ENCODE results near the gene PLPP1. TPM values are rescaled to one million over a fixed set of nuclear protein-coding genes. Genes with fewer than 3 reads are reported as not detected.

Gene PLPP1
- total RNA-seq, 2 experiments from 2014 or later, result 6.7 to 7.2 TPM

GRCh38 chr5:55485073-55485472 is 49.7 kb downstream of the PLPP1 start:
- Mint-ChIP-seq H3K27me3 (no peaks in the 10 kb centered on the region), H3K4me1 (ENCODE audit: low read depth) (peaks cover 11% of the 10 kb centered on the region), H3K9me3 (no peaks in the 10 kb centered on the region), H3K36me3 (peaks cover 2% of the 10 kb centered on the region), H3K4me3 (no peak overlapping the region), H3K27ac (no peak overlapping the region)
- POLR2A ChIA-PET, result no interaction called here
- intact Hi-C loops (cut with micrococcal nuclease), result no loop called here
- no peak for DNase-seq
- CTCF ChIA-PET, result no interaction called here

- no peaks in the 10 kb centered on the region for H3K27me3 Mint-ChIP-seq
- H3K27ac Mint-ChIP-seq, result no peak overlapping the region
- intact Hi-C loops (cut with micrococcal nuclease), result no loop called here
- H3K4me3 Mint-ChIP-seq, result no peak overlapping the region
- ChIA-PET POLR2A (no interaction called here), CTCF (no interaction called here)
- H3K36me3 Mint-ChIP-seq, result peaks cover 2% of the 10 kb centered on the region
- DNase-seq, result no peak
- no peaks in the 10 kb centered on the region for H3K9me3 Mint-ChIP-seq
- peaks cover 15% of the 10 kb centered on the region for H3K4me1 Mint-ChIP-seq (ENCODE audit: low read depth)
Observed at GRCh38 chr5:55484531-55484930, 50.2 kb downstream of the PLPP1 start.

GRCh38 chr5:55483885-55484284 is 50.9 kb downstream of the PLPP1 start:
- intact Hi-C loops (cut with micrococcal nuclease), result no loop called here
- POLR2A ChIA-PET, result no interaction called here
- H3K36me3 Mint-ChIP-seq, result peaks cover 2% of the 10 kb centered on the region
- no peaks in the 10 kb centered on the region for H3K9me3 Mint-ChIP-seq
- H3K27me3 Mint-ChIP-seq, result no peaks in the 10 kb centered on the region
- H3K4me3 Mint-ChIP-seq, result no peak overlapping the region
- peaks cover 18% of the 10 kb centered on the region for H3K4me1 Mint-ChIP-seq (ENCODE audit: low read depth)
- H3K27ac Mint-ChIP-seq, result no peak overlapping the region
- CTCF ChIA-PET, result no interaction called here
- no peak for DNase-seq

DNA sequence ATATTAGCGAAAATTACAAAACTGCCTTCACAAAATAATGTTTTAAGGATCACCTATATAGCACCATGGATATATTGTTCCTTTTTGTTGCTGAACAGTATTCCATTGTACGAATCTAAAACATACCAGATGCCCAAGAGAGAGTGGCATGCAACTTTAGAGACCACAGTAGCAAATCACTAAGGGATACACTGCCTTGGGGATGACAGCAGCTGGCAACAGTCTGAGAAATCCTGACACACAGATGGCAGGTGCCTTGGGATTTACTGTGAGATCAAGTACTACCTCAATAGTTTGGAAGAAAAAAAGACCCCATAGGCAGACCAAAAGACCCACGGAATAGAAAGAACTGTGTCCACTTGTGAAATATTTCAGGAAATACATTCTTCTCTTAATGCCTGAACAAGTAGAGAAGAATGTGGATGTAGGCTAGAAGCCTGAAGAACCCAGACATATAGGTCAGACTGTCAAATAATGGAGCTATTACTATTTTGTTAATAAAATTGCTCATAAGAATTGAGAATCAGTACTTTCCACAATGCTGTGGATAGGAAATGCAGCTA is 53.4 kb downstream of the PLPP1 start:
- no peak overlapping the region for H3K4me3 Mint-ChIP-seq
- H3K27me3 Mint-ChIP-seq, result no peaks in the 10 kb centered on the region
- no peaks in the 10 kb centered on the region for H3K9me3 Mint-ChIP-seq
- ChIA-PET CTCF (no interaction called here), POLR2A (no interaction called here)
- peaks cover 2% of the 10 kb centered on the region for H3K36me3 Mint-ChIP-seq
- H3K4me1 Mint-ChIP-seq (ENCODE audit: low read depth), result peaks cover 18% of the 10 kb centered on the region
- no peak overlapping the region for H3K27ac Mint-ChIP-seq
- no peak for DNase-seq
- intact Hi-C loops (cut with micrococcal nuclease), result no loop called here

- no peaks in the 10 kb centered on the region for H3K27me3 Mint-ChIP-seq
- no peak for DNase-seq
- H3K9me3 Mint-ChIP-seq, result no peaks in the 10 kb centered on the region
- POLR2A ChIA-PET, result no interaction called here
- no peak overlapping the region for H3K4me3 Mint-ChIP-seq
- intact Hi-C loops (cut with micrococcal nuclease), result no loop called here
- peaks cover 2% of the 10 kb centered on the region for H3K36me3 Mint-ChIP-seq
- H3K27ac Mint-ChIP-seq, result no peak overlapping the region
- peaks cover 18% of the 10 kb centered on the region for H3K4me1 Mint-ChIP-seq (ENCODE audit: low read depth)
- CTCF ChIA-PET, result no interaction called here
Observed at GRCh38 chr5:55480781-55481180, 54.0 kb downstream of the PLPP1 start.

DNA sequence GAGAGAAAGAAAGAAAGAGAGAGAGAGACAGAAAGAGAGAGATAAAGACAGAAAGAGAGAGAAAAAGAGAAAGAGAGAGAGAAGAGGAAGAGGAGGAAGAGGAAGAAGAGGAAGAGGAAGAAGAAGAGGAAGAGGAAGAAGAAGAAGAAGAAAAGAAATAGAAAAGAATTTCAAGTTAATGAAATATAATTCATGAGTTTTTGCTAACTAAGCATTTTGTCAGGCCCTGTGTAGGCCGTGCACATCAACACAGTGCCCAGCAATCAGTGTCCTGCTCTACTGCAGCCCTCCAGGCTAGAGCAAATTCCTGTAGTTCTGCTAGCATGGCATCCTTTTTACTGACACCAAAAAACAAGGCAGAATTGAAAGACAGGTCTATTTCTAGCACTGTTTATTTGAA is 62.1 kb downstream of the PLPP1 start:
- Mint-ChIP-seq H3K27me3 (no peaks in the 10 kb centered on the region), H3K9me3 (no peaks in the 10 kb centered on the region), H3K36me3 (peaks cover 1% of the 10 kb centered on the region), H3K27ac (no peak overlapping the region), H3K4me3 (no peak overlapping the region), H3K4me1 (ENCODE audit: low read depth) (peaks cover 5% of the 10 kb centered on the region)
- ChIA-PET POLR2A (no interaction called here), CTCF (no interaction called here)
- intact Hi-C loops (cut with micrococcal nuclease), result no loop called here
- no peak for DNase-seq

- POLR2A ChIA-PET, result no interaction called here
- H3K9me3 Mint-ChIP-seq, result no peaks in the 10 kb centered on the region
Observed at GRCh38 chr5:55471468-55471867, 63.3 kb downstream of the PLPP1 start.

GRCh38 chr5:55470282-55470681 is 64.5 kb downstream of the PLPP1 start:
- Mint-ChIP-seq H3K9me3 (no peaks in the 10 kb centered on the region), H3K27ac (no peak overlapping the region), H3K4me3 (no peak overlapping the region), H3K4me1 (ENCODE audit: low read depth) (peaks cover 5% of the 10 kb centered on the region), H3K36me3 (peaks cover 6% of the 10 kb centered on the region), H3K27me3 (no peaks in the 10 kb centered on the region)
- DNase-seq, result no peak
- ChIA-PET CTCF (interaction anchor here (0.8 kb wide), 1 partner anchor 222 kb away, joined by 3 read pairs; no protein-coding TSS in a partner anchor), POLR2A (no interaction called here)
- intact Hi-C loops (cut with micrococcal nuclease), result no loop called here

More at GRCh38 chr5:55471468-55471867, 63.3 kb downstream of the PLPP1 start:
- intact Hi-C loops (cut with micrococcal nuclease), result no loop called here
- CTCF ChIA-PET, result no interaction called here
- Mint-ChIP-seq H3K4me1 (ENCODE audit: low read depth) (peaks cover 5% of the 10 kb centered on the region), H3K36me3 (peaks cover 4% of the 10 kb centered on the region), H3K27me3 (no peaks in the 10 kb centered on the region), H3K27ac (no peak overlapping the region), H3K4me3 (no peak overlapping the region)
- DNase-seq, result no peak

DNA sequence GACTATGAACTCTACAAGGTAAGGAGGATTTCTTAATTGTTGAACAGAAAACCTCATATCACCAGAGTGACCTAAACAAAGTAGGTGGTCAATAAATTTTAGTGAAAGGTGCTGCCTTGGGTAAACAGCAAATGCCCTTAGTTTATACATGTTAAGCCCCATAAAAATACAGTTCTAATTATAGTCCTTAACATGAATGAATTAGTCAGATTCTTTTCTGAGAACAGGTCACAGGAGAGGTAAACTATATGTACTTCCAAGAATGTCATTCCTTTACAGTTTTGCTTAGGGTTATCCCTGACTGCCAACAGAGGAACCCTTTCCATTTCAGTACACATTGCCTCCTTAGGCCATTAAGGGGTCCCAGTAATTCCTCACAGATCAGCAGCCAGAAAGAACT is 64.9 kb downstream of the PLPP1 start:
- no peaks in the 10 kb centered on the region for H3K27me3 Mint-ChIP-seq
- CTCF ChIA-PET, result interaction anchor here (0.8 kb wide), 1 partner anchor 222 kb away, joined by 3 read pairs; no protein-coding TSS in a partner anchor
- H3K4me1 Mint-ChIP-seq (ENCODE audit: low read depth), result peaks cover 5% of the 10 kb centered on the region
- no peak overlapping the region for H3K27ac Mint-ChIP-seq
- DNase-seq, result no peak
- no peaks in the 10 kb centered on the region for H3K9me3 Mint-ChIP-seq
- H3K4me3 Mint-ChIP-seq, result no peak overlapping the region
- POLR2A ChIA-PET, result no interaction called here
- intact Hi-C loops (cut with micrococcal nuclease), result no loop called here
- H3K36me3 Mint-ChIP-seq, result peaks cover 6% of the 10 kb centered on the region

- ChIA-PET CTCF (interaction anchor here (1.3 kb wide), 1 partner anchor 9 kb away, joined by 3 read pairs; no protein-coding TSS in a partner anchor), POLR2A (no interaction called here)
- H3K27ac Mint-ChIP-seq, result no peak overlapping the region
- H3K4me1 Mint-ChIP-seq (ENCODE audit: low read depth), result peaks cover 5% of the 10 kb centered on the region
- intact Hi-C loops (cut with micrococcal nuclease), result no loop called here
- H3K4me3 Mint-ChIP-seq, result no peak overlapping the region
- H3K9me3 Mint-ChIP-seq, result no peaks in the 10 kb centered on the region
- H3K36me3 Mint-ChIP-seq, result peaks cover 6% of the 10 kb centered on the region
- H3K27me3 Mint-ChIP-seq, result no peaks in the 10 kb centered on the region
- DNase-seq, result no peak
Observed at GRCh38 chr5:55467862-55468551, 66.8 kb downstream of the PLPP1 start.

DNA sequence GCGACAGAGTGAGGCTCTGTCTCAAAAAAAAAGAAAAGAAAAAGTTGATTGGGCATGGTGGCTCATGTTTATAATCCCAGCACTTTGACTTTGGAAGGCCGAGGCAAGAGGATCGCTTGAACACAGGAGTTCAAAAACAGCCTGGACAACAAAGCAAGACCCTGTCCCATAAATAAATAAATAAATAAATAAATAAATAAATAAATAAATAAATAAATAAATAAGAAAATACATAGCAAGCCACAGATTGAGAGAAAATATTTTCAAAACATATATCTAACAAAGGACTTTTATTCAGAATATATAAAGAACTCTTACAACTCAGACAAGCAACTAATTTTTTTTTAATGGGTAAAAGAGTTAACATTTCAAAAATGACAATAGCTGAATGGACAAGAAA is 71.2 kb downstream of the PLPP1 start:
- CTCF ChIA-PET, result no interaction called here
- Mint-ChIP-seq H3K9me3 (no peaks in the 10 kb centered on the region), H3K27me3 (no peaks in the 10 kb centered on the region), H3K27ac (no peak overlapping the region), H3K4me1 (ENCODE audit: low read depth) (no peaks in the 10 kb centered on the region), H3K4me3 (no peak overlapping the region), H3K36me3 (peaks cover 6% of the 10 kb centered on the region)
- POLR2A ChIA-PET, result no interaction called here
- no peak for DNase-seq
- intact Hi-C loops (cut with micrococcal nuclease), result no loop called here

GRCh38 chr5:55459572-55459971 is 75.2 kb downstream of the PLPP1 start:
- Mint-ChIP-seq H3K27ac (no peak overlapping the region), H3K4me3 (no peak overlapping the region), H3K4me1 (ENCODE audit: low read depth) (peaks cover 6% of the 10 kb centered on the region), H3K9me3 (no peaks in the 10 kb centered on the region), H3K27me3 (no peaks in the 10 kb centered on the region), H3K36me3 (no peaks in the 10 kb centered on the region)
- intact Hi-C loops (cut with micrococcal nuclease), result no loop called here
- POLR2A ChIA-PET, result no interaction called here
- DNase-seq, result no peak
- CTCF ChIA-PET, result no interaction called here

DNA sequence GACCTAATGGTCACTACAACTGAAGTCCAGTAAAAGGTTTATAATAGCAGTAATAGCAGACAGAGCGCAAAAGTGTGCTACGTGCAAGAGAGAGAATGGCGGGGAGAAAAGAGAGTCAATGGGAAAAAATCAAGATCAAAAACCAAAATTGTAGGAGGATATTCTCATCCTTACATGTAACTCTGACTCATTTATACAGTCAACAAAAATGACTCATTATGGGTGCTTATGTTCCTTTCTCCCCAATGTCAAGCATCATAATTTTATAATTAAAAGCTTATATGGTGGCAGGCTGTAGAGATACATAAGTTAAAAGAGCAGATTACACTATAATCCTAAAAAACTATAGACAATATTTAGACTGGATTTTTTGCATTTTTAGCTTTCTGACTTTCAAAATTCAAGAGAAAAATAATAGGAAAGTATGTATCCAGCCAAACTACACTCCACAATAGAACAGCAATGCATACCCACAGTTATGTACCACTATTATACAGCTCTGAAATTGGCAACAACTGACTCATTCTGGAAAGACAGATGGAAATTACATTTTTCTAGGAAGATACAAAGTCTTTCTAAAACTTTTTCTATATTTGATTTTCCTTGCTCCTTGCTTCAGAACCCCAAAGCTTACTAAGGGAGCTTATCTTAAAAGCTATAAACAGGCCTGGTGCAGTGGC is 78.4 kb downstream of the PLPP1 start:
- Mint-ChIP-seq H3K4me1 (ENCODE audit: low read depth) (peaks cover 6% of the 10 kb centered on the region), H3K4me3 (no peak overlapping the region), H3K27ac (no peak overlapping the region), H3K27me3 (no peaks in the 10 kb centered on the region), H3K36me3 (no peaks in the 10 kb centered on the region), H3K9me3 (no peaks in the 10 kb centered on the region)
- ChIA-PET POLR2A (interaction anchor here (1.2 kb wide), 1 partner anchor 78 kb away, joined by 3 read pairs; the partner anchor contains the start of gene PLPP1), CTCF (interaction anchor here (0.9 to 1.0 kb wide), 2 partner anchors 180 to 238 kb away, joined by 3 read pairs; no protein-coding TSS in a partner anchor)
- intact Hi-C loops (cut with micrococcal nuclease), result no loop called here
- no peak for DNase-seq

Data from activated CD4-positive, alpha-beta memory T cell treated with anti-CD3 and anti-CD28 coated beads for 36 hours (primary cell).